ENCODE data around the gene GJE1. TPM values are rescaled to one million over a fixed set of nuclear protein-coding genes. Genes with fewer than 3 reads are reported as not detected.
A peak's percentile ranks its signal among the peaks of the same experiment; 100 is the strongest.

GJE1 gene
- total RNA-seq, 1 experiment from 2014 or later = not detected

GRCh38 chr6:142167486-142167885 lies 34.8 kb downstream of the GJE1 start:
- Histone ChIP-seq H3K4me3 (ENCODE audit: low read depth in 2 of 2, low read length in 2 of 2) (no peak overlapping the region), H3K27me3 (ENCODE audit: control insufficient read depth, insufficient read depth, low read length) (no peaks in the 10 kb centered on the region), H3K4me1 (ENCODE audit: control insufficient read depth, insufficient read depth, low read length) (peaks cover 28% of the 10 kb centered on the region; the same call in 1 of the 2 replicates), H3K9me3 (ENCODE audit: control insufficient read depth, insufficient read depth, low read depth, low read length) (no peaks in the 10 kb centered on the region), H3K27ac (ENCODE audit: low read length) (peak overlapping the region; percentile 41; the same call in 1 of the 2 replicates), H3K36me3 (ENCODE audit: control insufficient read depth, insufficient read depth, low read length) (peaks cover 32% of the 10 kb centered on the region)
- POLR2A ChIA-PET = interaction anchor here (0.5 kb wide), 1 partner anchor 224 kb away, joined by 8 read pairs; no protein-coding TSS in a partner anchor
- TF ChIP-seq CTCF (IDR thresholded peaks at IDR 0.05) (no peak), SIN3A (IDR thresholded peaks at IDR 0.05; ENCODE audit: borderline replicate concordance, insufficient read depth, low read depth, low read length) (no peak), REST (IDR thresholded peaks at IDR 0.05; ENCODE audit: insufficient read depth in 1 of 2, low read depth in 2 of 2, low read length in 1 of 2) (no peak), POLR2AphosphoS5 (IDR thresholded peaks at IDR 0.05; ENCODE audit: low read depth, low read length) (no peak), TCF7L2 (IDR thresholded peaks at IDR 0.05; ENCODE audit: low read depth, low read length) (no peak)
- no TSS peak for BruUV-seq (replicated peaks)
- intact Hi-C loops (cut with micrococcal nuclease; ENCODE audit: unreplicated experiment) (no loop called here), in situ Hi-C loops (cut with HindIII; ENCODE audit: low pct_unique_long_range_greater_than_20kb, low sequenced_read_pairs) (no loop called here)
- CTCF ChIA-PET = no interaction called here
- no peak for DNase-seq (ENCODE audit: low read depth, low spot score)
- ATAC-seq = peak; percentile 66

GRCh38 chr6:142171351-142171750 lies 38.6 kb downstream of the GJE1 start:
- Histone ChIP-seq H3K4me3 (ENCODE audit: low read depth in 2 of 2, low read length in 2 of 2) (no peak overlapping the region), H3K36me3 (ENCODE audit: control insufficient read depth, insufficient read depth, low read length) (peaks cover 39% of the 10 kb centered on the region), H3K27ac (ENCODE audit: low read length) (no peak overlapping the region), H3K27me3 (ENCODE audit: control insufficient read depth, insufficient read depth, low read length) (no peaks in the 10 kb centered on the region), H3K4me1 (ENCODE audit: control insufficient read depth, insufficient read depth, low read length) (0 out of 2 replicates have a peak, but pooled peaks cover 3% of the 10 kb centered on the region), H3K9me3 (ENCODE audit: control insufficient read depth, insufficient read depth, low read depth, low read length) (no peaks in the 10 kb centered on the region)
- no peak for DNase-seq (ENCODE audit: low read depth, low spot score)
- in situ Hi-C loops (cut with HindIII; ENCODE audit: low pct_unique_long_range_greater_than_20kb, low sequenced_read_pairs) (no loop called here), intact Hi-C loops (cut with micrococcal nuclease; ENCODE audit: unreplicated experiment) (no loop called here)
- ChIA-PET POLR2A (no interaction called here), CTCF (no interaction called here)
- TF ChIP-seq TCF7L2 (IDR thresholded peaks at IDR 0.05; ENCODE audit: low read depth, low read length) (no peak), SIN3A (IDR thresholded peaks at IDR 0.05; ENCODE audit: borderline replicate concordance, insufficient read depth, low read depth, low read length) (no peak), REST (IDR thresholded peaks at IDR 0.05; ENCODE audit: insufficient read depth in 1 of 2, low read depth in 2 of 2, low read length in 1 of 2) (no peak), POLR2AphosphoS5 (IDR thresholded peaks at IDR 0.05; ENCODE audit: low read depth, low read length) (no peak), CTCF (IDR thresholded peaks at IDR 0.05) (no peak)
- ATAC-seq = no peak
- no TSS peak for BruUV-seq (replicated peaks)

Data from Panc1 (cell line).